H9 (cell line): ENCODE data around the gene C21orf58. TPM values are rescaled to one million over a fixed set of nuclear protein-coding genes. Genes with fewer than 3 reads are reported as not detected.

Experiments
- DNase-seq: peaks from one replicate; pipeline ENCODE4 v3.0.0-alpha.2; 2017
- H2AFZ ChIP-seq: one replicate; pipeline ENCODE4 v1.6.1; 2013; ENCODE audit warnings: mild to moderate bottlenecking, low read length, control low read depth, moderate library complexity
- H2AK5ac ChIP-seq: 2 replicates; pipeline ENCODE4 v1.6.1; 2013; ENCODE audit warnings: low read length, control low read depth, mixed read lengths; ENCODE audit not compliant: insufficient read length
- H2BK120ac ChIP-seq: one replicate; pipeline ENCODE4 v1.6.1; 2013; ENCODE audit warnings: low read depth, mild to moderate bottlenecking, low read length, control low read depth, inconsistent platforms; ENCODE audit not compliant: poor library complexity, severe bottlenecking
- H2BK12ac ChIP-seq: 2 replicates; pipeline ENCODE4 v1.6.1; 2013; ENCODE audit warnings: low read length, control low read depth, mixed read lengths, low read depth; ENCODE audit not compliant: insufficient read length
- H2BK15ac ChIP-seq: 2 replicates; pipeline ENCODE4 v1.6.1; 2013; ENCODE audit warnings: low read depth, low read length, control low read depth
- H2BK20ac ChIP-seq: one replicate; pipeline ENCODE4 v1.6.1; 2013; ENCODE audit warnings: low read depth, mild to moderate bottlenecking, low read length, control low read depth, inconsistent platforms; ENCODE audit not compliant: poor library complexity, severe bottlenecking
- H2BK5ac ChIP-seq: 2 replicates; pipeline ENCODE4 v1.6.1; 2013; ENCODE audit warnings: low read length, control low read depth, mixed read lengths; ENCODE audit not compliant: insufficient read length
- H3K14ac ChIP-seq: 2 replicates; pipeline ENCODE4 v1.6.1; 2013; ENCODE audit warnings: low read length, control low read depth; ENCODE audit not compliant: insufficient read depth
- H3K18ac ChIP-seq: 2 replicates; pipeline ENCODE4 v1.6.1; 2013; ENCODE audit warnings: low read depth, mild to moderate bottlenecking, mixed read lengths, low read length, control low read depth; ENCODE audit not compliant: insufficient read length
- H3K23ac ChIP-seq: 2 replicates; pipeline ENCODE4 v1.6.1; 2013; ENCODE audit warnings: low read length, control low read depth, mixed read lengths, low read depth; ENCODE audit not compliant: insufficient read length
- H3K23me2 ChIP-seq: 2 replicates; pipeline ENCODE4 v1.6.1; 2013; ENCODE audit warnings: low read depth, mild to moderate bottlenecking, mixed read lengths, low read length, control low read depth; ENCODE audit not compliant: insufficient read length, poor library complexity, severe bottlenecking
- H3K27ac ChIP-seq: 2 replicates; pipeline ENCODE4 v1.5.1; 2013; ENCODE audit warnings: low read length, control low read depth, mixed read lengths, low read depth; ENCODE audit not compliant: insufficient read length
- H3K27me3 ChIP-seq: 2 replicates; pipeline ENCODE4 v1.6.1; 2013; ENCODE audit warnings: low read length, control low read depth, inconsistent platforms; ENCODE audit not compliant: insufficient read depth
- H3K4ac ChIP-seq: 2 replicates; pipeline ENCODE4 v1.6.1; 2013; ENCODE audit warnings: low read depth, mild to moderate bottlenecking, control low read depth, inconsistent platforms, low read length, moderate library complexity
- H3K4me1 ChIP-seq: 2 replicates; pipeline ENCODE4 v1.6.1; 2013; ENCODE audit warnings: low read length, control low read depth, inconsistent platforms; ENCODE audit not compliant: insufficient read depth
- H3K4me2 ChIP-seq: 2 replicates; pipeline ENCODE4 v1.6.1; 2013; ENCODE audit warnings: low read length, control low read depth, mixed read lengths; ENCODE audit not compliant: insufficient read length, insufficient read depth
- H3K56ac ChIP-seq: 2 replicates; pipeline ENCODE4 v1.6.1; 2013; ENCODE audit warnings: low read depth, mild to moderate bottlenecking, mixed read lengths, low read length, control low read depth; ENCODE audit not compliant: insufficient read length
- H3K79me1 ChIP-seq: 2 replicates; pipeline ENCODE4 v1.6.1; 2013; ENCODE audit warnings: low read depth, mild to moderate bottlenecking, moderate library complexity, low read length, control low read depth, inconsistent platforms; ENCODE audit not compliant: insufficient read depth, poor library complexity, severe bottlenecking
- H3K79me2 ChIP-seq: 2 replicates; pipeline ENCODE4 v1.6.1; 2013; ENCODE audit warnings: low read length, control low read depth, inconsistent platforms; ENCODE audit not compliant: insufficient read depth
- H3K9ac ChIP-seq: 2 replicates; pipeline ENCODE4 v1.6.1; 2013; ENCODE audit warnings: low read length, control low read depth, mixed read lengths; ENCODE audit not compliant: insufficient read length; ENCODE audit errors: extremely low read depth
- H3K9me3 ChIP-seq: one replicate; pipeline ENCODE4 v1.6.1; 2013; ENCODE audit warnings: low read depth, low read length, inconsistent platforms; ENCODE audit not compliant: control insufficient read depth
- H3T11ph ChIP-seq: one replicate; pipeline ENCODE4 v1.6.1; 2013; ENCODE audit warnings: mild to moderate bottlenecking, low read length, control low read depth, inconsistent platforms
- H4K20me1 ChIP-seq: one replicate; pipeline ENCODE4 v1.6.1; 2013; ENCODE audit not compliant: control insufficient read depth, insufficient read length, insufficient read depth
- H4K5ac ChIP-seq: 2 replicates; pipeline ENCODE4 v1.6.1; 2013; ENCODE audit warnings: low read depth, mild to moderate bottlenecking, mixed read lengths, low read length, control low read depth; ENCODE audit not compliant: insufficient read length
- H4K8ac ChIP-seq: replicated peaks from 2 replicates; pipeline ENCODE4 v1.6.1; 2013; ENCODE audit warnings: low read length, control low read depth, mixed read lengths, low read depth; ENCODE audit not compliant: insufficient read length
- H4K91ac ChIP-seq: 2 replicates; pipeline ENCODE4 v1.6.1; 2013; ENCODE audit warnings: low read depth, mild to moderate bottlenecking, moderate library complexity, mixed read lengths, low read length, control low read depth; ENCODE audit not compliant: insufficient read length
- H3K27ac Mint-ChIP-seq, 3 experiments: 2 replicates in 2 of 3; 3 replicates in 1 of 3; pipeline ENCODE4 v1.8.0; 2020 to 2021; ENCODE audit warnings: mixed read lengths in 3 of 3, mild to moderate bottlenecking in 1 of 3, moderate library complexity in 1 of 3
- H3K27me3 Mint-ChIP-seq: 2 replicates; pipeline ENCODE4 v1.8.0; 2021; ENCODE audit warnings: low read depth, mild to moderate bottlenecking, moderate library complexity, mixed read lengths
- H3K36me3 Mint-ChIP-seq, 3 experiments: 2 replicates in 2 of 3; 3 replicates in 1 of 3; pipeline ENCODE4 v1.8.0; 2020 to 2021; ENCODE audit warnings: low read depth in 3 of 3, mixed read lengths in 3 of 3; ENCODE audit not compliant: insufficient read depth in 1 of 3
- H3K4me1 Mint-ChIP-seq, 2 experiments: 2 replicates each; pipeline ENCODE4 v1.8.0; 2020; ENCODE audit warnings: mixed read lengths in 2 of 2
- H3K4me3 Mint-ChIP-seq, 2 experiments: 2 replicates in 1 of 2; 3 replicates in 1 of 2; pipeline ENCODE4 v1.8.0; 2020 to 2021; ENCODE audit warnings: mild to moderate bottlenecking in 2 of 2, mixed read lengths in 2 of 2, moderate library complexity in 1 of 2
- H3K9me3 Mint-ChIP-seq, 2 experiments: 2 replicates in 1 of 2; 3 replicates in 1 of 2; pipeline ENCODE4 v1.8.0; 2020; ENCODE audit warnings: mild to moderate bottlenecking in 2 of 2, mixed read lengths in 2 of 2, moderate library complexity in 1 of 2
- CTCF ChIP-seq: fragments of 200-600 bp; sonication (generic); conservative IDR thresholded peaks from 3 replicates; pipeline ENCODE4 v1.8.0; 2021; ENCODE audit warnings: antibody characterized with exemption, mild to moderate bottlenecking
- WGBS: extraction: QIAGEN DNeasy Blood & Tissue Kit; methylation state at CpG from one replicate; pipeline ENCODE4 v1.1.7; 2013; ENCODE audit warnings: missing lambda C conversion rate, low lambda C conversion rate, mixed read lengths; ENCODE audit not compliant: insufficient read length; ENCODE audit errors: extremely low coverage; 5-methylcytosine and 5-hydroxymethylcytosine counted together
- total RNA-seq: library from RNA; stranded (reverse); gene quantifications from 2 replicates; pipeline ENCODE4 v1.2.1, GENCODE V29; 2021

Gene C21orf58
- total RNA-seq, 1 experiment from 2014 or later: 17.2 TPM

- H3K79me1 ChIP-seq: peaks cover 2% of the 10 kb centered on the region
- H3K27ac ChIP-seq: no peak overlapping the region
- H3K9ac ChIP-seq: peak overlapping the region; percentile 55
- H2BK12ac ChIP-seq: no peak overlapping the region
- Mint-ChIP-seq H3K9me3 (no peaks in the 10 kb centered on the region), H3K27me3 (no peaks in the 10 kb centered on the region), H3K27ac (peak overlapping the region; percentile 17 to 62 (median 44); a peak in 4 of 7 replicates), H3K4me3 (peak overlapping the region; percentile 90 to 94), H3K4me1 (peaks cover 29 to 33% of the 10 kb centered on the region in 2 experiments), H3K36me3 (peaks cover 36 to 59% (median 53%) of the 10 kb centered on the region in 3 experiments)
- H2BK20ac ChIP-seq: no peak overlapping the region
- no peak overlapping the region for H2BK5ac ChIP-seq
- H4K91ac ChIP-seq: no peak overlapping the region
- no peaks in the 10 kb centered on the region for H4K20me1 ChIP-seq
- H3K23me2 ChIP-seq: peaks cover 17% of the 10 kb centered on the region
- peak overlapping the region; percentile 64 for H3K4me2 ChIP-seq
- no peak overlapping the region for H3K23ac ChIP-seq
- no peak overlapping the region for H3K18ac ChIP-seq
- no peak overlapping the region for H2BK15ac ChIP-seq
- H3K4me1 ChIP-seq: peaks cover 7% of the 10 kb centered on the region; the same call in 1 of the 2 replicates
- H4K8ac ChIP-seq: no peak overlapping the region
- DNase-seq: peak; percentile 75
- H3K56ac ChIP-seq: no peak overlapping the region
- no peaks in the 10 kb centered on the region for H3K9me3 ChIP-seq
- H3K79me2 ChIP-seq: peaks cover 15% of the 10 kb centered on the region; the same call in 1 of the 2 replicates
- no peak overlapping the region for H3K4ac ChIP-seq
- H3K14ac ChIP-seq: 0 out of 2 replicates have a peak overlapping the region, but pooled peaks have one; percentile 6
- H3T11ph ChIP-seq: no peak overlapping the region
- H2AFZ ChIP-seq: no peak overlapping the region
- H2AK5ac ChIP-seq: no peak overlapping the region
- no peak overlapping the region for H2BK120ac ChIP-seq
- no peak overlapping the region for H4K5ac ChIP-seq
- no CpG with 5 or more reads among the region's 43 CpGs for WGBS
- H3K27me3 ChIP-seq: no peaks in the 10 kb centered on the region
- peak; percentile 46; the same call in 2 of the 3 replicates for TF ChIP-seq CTCF
Measured at GRCh38 chr21:46325073-46325912, 1.6 kb upstream of the C21orf58 start.
